Measurements from ENCODE around the gene SPEG. TPM values are rescaled to one million over a fixed set of nuclear protein-coding genes. Genes with fewer than 3 reads are reported as not detected.

SPEG gene
- total and polyA plus RNA-seq, 2 of the 13 experiments (the other 11 are each of a cell fraction or from before 2014, with no cell fraction given), result 0.18 to 0.24 TPM

DNA sequence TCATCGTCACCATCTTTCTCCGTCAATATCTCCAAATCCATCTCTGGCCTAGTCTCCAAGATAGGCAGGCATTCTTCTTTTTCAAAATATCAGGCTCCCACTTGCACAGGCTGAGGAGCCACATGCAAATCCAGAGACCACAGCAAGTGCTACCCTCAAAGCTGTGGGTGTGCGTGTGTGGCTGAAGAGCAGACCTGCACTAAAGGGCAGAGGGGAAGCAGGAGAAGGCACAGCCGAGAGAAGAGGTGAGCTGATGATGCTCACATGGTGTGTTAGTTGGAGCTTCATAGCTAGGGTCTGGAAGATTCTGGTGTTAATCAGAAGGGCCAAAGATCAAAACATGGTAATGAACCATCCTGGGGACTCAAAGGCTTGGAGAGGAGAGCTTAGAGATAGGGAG, 3.8 kb downstream of the SPEG start:
- no peak for DNase-seq (ENCODE audit: low spot score)
- TF ChIP-seq SP4 (CRISPR knock-in tag; IDR thresholded peaks at IDR 0.05), result no peak
- no peak for TF ChIP-seq DNMT3B (CRISPR knock-in tag; conservative IDR thresholded peaks at IDR 0.05)
- TF ChIP-seq PAF1 (CRISPR knock-in tag; IDR thresholded peaks at IDR 0.05), result no peak
- no peak for TF ChIP-seq ZNF367 (CRISPR knock-in tag; IDR thresholded peaks at IDR 0.05; ENCODE audit: borderline replicate concordance)
- TF ChIP-seq, protein P1, sequence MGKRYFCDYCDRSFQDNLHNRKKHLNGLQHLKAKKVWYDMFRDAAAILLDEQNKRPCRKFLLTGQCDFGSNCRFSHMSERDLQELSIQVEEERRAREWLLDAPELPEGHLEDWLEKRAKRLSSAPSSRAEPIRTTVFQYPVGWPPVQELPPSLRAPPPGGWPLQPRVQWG (CRISPR knock-in tag; IDR thresholded peaks at IDR 0.05; ENCODE audit: borderline replicate concordance, low read depth), result no peak
- no peak for TF ChIP-seq SALL1 (CRISPR knock-in tag; IDR thresholded peaks at IDR 0.05)
- TF ChIP-seq, protein P2, sequence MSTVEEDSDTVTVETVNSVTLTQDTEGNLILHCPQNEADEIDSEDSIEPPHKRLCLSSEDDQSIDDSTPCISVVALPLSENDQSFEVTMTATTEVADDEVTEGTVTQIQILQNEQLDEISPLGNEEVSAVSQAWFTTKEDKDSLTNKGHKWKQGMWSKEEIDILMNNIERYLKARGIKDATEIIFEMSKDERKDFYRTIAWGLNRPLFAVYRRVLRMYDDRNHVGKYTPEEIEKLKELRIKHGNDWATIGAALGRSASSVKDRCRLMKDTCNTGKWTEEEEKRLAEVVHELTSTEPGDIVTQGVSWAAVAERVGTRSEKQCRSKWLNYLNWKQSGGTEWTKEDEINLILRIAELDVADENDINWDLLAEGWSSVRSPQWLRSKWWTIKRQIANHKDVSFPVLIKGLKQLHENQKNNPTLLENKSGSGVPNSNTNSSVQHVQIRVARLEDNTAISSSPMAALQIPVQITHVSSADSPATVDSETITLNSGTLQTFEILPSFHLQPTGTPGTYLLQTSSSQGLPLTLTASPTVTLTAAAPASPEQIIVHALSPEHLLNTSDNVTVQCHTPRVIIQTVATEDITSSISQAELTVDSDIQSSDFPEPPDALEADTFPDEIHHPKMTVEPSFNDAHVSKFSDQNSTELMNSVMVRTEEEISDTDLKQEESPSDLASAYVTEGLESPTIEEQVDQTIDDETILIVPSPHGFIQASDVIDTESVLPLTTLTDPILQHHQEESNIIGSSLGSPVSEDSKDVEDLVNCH (CRISPR knock-in tag; IDR thresholded peaks at IDR 0.05), result no peak
- Histone ChIP-seq H3K4me3 (replicated peaks in 1 of 3; ENCODE audit: insufficient read depth in 1 of 3, low read depth in 2 of 3, low read length in 3 of 3) (no peak overlapping the region), H3K9ac (ENCODE audit: insufficient read depth, low read depth, low read length) (no peak overlapping the region), H3K9me3 (ENCODE audit: low read length) (no peaks in the 10 kb centered on the region), H3K79me2 (ENCODE audit: insufficient read depth, low read length) (no peaks in the 10 kb centered on the region), H3K27ac (ENCODE audit: extremely low read length, insufficient read depth, low read length) (no peak overlapping the region), H4K20me1 (ENCODE audit: insufficient read depth, low read length) (no peaks in the 10 kb centered on the region; the same call in 1 of the 2 replicates), H3K4me1 (ENCODE audit: insufficient read depth, low read length) (no peaks in the 10 kb centered on the region), H3K4me2 (ENCODE audit: low read depth, low read length) (no peak overlapping the region), H2AFZ (ENCODE audit: low read length) (no peak overlapping the region), H3K27me3 (ENCODE audit: control insufficient read depth in 1 of 2, insufficient read depth in 2 of 2, low read length in 2 of 2) (peaks cover 27 to 89% of the 10 kb centered on the region in 2 experiments), H3K36me3 (replicated peaks in 1 of 2; ENCODE audit: control insufficient read depth in 1 of 2, insufficient read depth in 2 of 2, low read length in 2 of 2) (no peaks in the 10 kb centered on the region)
- ChIA-PET POLR2A (interaction anchor here (0.5 kb wide), 1 partner anchor 21 kb away, joined by 4 read pairs; no protein-coding TSS in a partner anchor), CTCF (ENCODE audit: low intra/inter-chr PET ratio, low total read pairs) (no interaction called here)
- intact Hi-C loops (cut with micrococcal nuclease; ENCODE audit: unreplicated experiment), result no loop called here
- no peak for ATAC-seq
- no TSS peak for BruUV-seq (replicated peaks)
- 10% methylated on average over 4 of the region's 4 CpGs for WGBS (ENCODE audit: low lambda C conversion rate)
- no peak for FAIRE-seq
- in situ Hi-C loops (cut with HindIII; ENCODE audit: extremely low pct_ligation_motif_present, low pct_unique_long_range_greater_than_20kb), result no loop called here
